Measurements from ENCODE around the gene NRAP. TPM values are rescaled to one million over a fixed set of nuclear protein-coding genes. Genes with fewer than 3 reads are reported as not detected.

The NRAP gene
- total and polyA plus RNA-seq, 10 of the 15 experiments (the other 5 are each of a cell fraction or from before 2014, with no cell fraction given): not detected

DNA sequence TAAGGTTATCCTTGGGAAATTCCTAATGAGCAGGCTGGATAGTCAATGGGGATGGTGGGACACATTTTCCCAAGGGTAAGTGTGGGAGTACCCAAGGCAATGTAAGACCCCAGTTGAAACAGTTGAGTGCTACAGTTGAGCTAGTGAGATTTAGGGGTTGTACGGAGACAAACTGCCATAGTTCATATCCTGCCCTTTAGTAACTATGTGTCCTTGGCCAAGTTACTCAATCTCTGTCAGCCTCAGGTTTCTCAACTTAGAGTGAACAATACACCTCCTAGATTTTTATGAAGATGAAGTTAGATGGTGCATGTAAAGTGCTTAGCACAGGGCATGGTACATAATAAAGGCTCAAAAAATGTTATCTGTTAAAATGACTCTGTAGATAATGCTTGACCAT, 90.5 kb downstream of the NRAP start:
- Histone ChIP-seq H4K20me1 (ENCODE audit: control insufficient read depth, insufficient read depth) (no peaks in the 10 kb centered on the region), H3K4me3 (no peak overlapping the region), H3K9ac (ENCODE audit: control insufficient read depth, insufficient read depth, low read length) (no peak overlapping the region), H2AFZ (ENCODE audit: control insufficient read depth, low read depth, low read length) (no peak overlapping the region), H3K79me2 (ENCODE audit: control insufficient read depth, insufficient read depth, low read length) (no peaks in the 10 kb centered on the region), H3K27ac (ENCODE audit: control insufficient read depth, insufficient read depth) (no peak overlapping the region), H3K4me1 (ENCODE audit: control insufficient read depth, insufficient read depth, low read length) (no peaks in the 10 kb centered on the region), H3K4me2 (ENCODE audit: control insufficient read depth, insufficient read depth) (no peak overlapping the region), H3K9me3 (replicated peaks; ENCODE audit: control insufficient read depth, insufficient read depth, low read length) (no peaks in the 10 kb centered on the region), H3K27me3 (replicated peaks in 1 of 2; ENCODE audit: control insufficient read depth in 2 of 2, insufficient read depth in 2 of 2, low read length in 1 of 2) (peaks cover 0 to 1% of the 10 kb centered on the region in 2 experiments; a peak in 1 of 4 replicates), H3K36me3 (ENCODE audit: control insufficient read depth in 2 of 2, insufficient read depth in 2 of 2, low read length in 1 of 2) (no peaks in the 10 kb centered on the region)
- DNase-seq (ENCODE audit: low read depth, low spot score): no peak
- POLR2A ChIA-PET: no interaction called here
- WGBS (ENCODE audit: insufficient coverage, insufficient replicate concordance, low lambda C conversion rate, missing lambda C conversion rate): 75% methylated on average over 1 of the region's 1 CpG
- BruUV-seq (replicated peaks): no TSS peak
- SMC1A ChIA-PET (ENCODE audit: uncharacterized antibody, unreplicated experiment): no interaction called here
- CTCF ChIA-PET: interaction anchor here (1.5 to 1.9 kb wide), 2 partner anchors 10 kb away, joined by 6 read pairs; no protein-coding TSS in a partner anchor
- in situ Hi-C loops (cut with MboI): no loop called here
- intact Hi-C loops (cut with micrococcal nuclease; ENCODE audit: unreplicated experiment): no loop called here
- no peak for FAIRE-seq
- ATAC-seq: no peak
- RAD21 ChIA-PET (ENCODE audit: unreplicated experiment): no interaction called here
- TF ChIP-seq, protein P1, sequence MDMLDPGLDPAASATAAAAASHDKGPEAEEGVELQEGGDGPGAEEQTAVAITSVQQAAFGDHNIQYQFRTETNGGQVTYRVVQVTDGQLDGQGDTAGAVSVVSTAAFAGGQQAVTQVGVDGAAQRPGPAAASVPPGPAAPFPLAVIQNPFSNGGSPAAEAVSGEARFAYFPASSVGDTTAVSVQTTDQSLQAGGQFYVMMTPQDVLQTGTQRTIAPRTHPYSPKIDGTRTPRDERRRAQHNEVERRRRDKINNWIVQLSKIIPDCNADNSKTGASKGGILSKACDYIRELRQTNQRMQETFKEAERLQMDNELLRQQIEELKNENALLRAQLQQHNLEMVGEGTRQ (IDR thresholded peaks at IDR 0.05; ENCODE audit: borderline replicate concordance, low read depth, low read length): no peak
- TF ChIP-seq CHD2 (IDR thresholded peaks at IDR 0.05; ENCODE audit: borderline replicate concordance, low read depth, low read length) (no peak), SUPT20H (IDR thresholded peaks at IDR 0.05; ENCODE audit: borderline replicate concordance, control insufficient read depth, low read depth, low read length) (no peak), BACH1 (IDR thresholded peaks at IDR 0.05; ENCODE audit: borderline replicate concordance) (no peak), CBX3 (IDR thresholded peaks at IDR 0.05; ENCODE audit: borderline replicate concordance, low read depth) (no peak), MTA3 (IDR thresholded peaks at IDR 0.05; ENCODE audit: borderline replicate concordance, low read length) (no peak), MYB (IDR thresholded peaks at IDR 0.05; ENCODE audit: borderline replicate concordance, low read depth, low read length) (no peak), SREBF2 (IDR thresholded peaks at IDR 0.05; ENCODE audit: low read length) (no peak)
- TF ChIP-seq, protein P2, sequence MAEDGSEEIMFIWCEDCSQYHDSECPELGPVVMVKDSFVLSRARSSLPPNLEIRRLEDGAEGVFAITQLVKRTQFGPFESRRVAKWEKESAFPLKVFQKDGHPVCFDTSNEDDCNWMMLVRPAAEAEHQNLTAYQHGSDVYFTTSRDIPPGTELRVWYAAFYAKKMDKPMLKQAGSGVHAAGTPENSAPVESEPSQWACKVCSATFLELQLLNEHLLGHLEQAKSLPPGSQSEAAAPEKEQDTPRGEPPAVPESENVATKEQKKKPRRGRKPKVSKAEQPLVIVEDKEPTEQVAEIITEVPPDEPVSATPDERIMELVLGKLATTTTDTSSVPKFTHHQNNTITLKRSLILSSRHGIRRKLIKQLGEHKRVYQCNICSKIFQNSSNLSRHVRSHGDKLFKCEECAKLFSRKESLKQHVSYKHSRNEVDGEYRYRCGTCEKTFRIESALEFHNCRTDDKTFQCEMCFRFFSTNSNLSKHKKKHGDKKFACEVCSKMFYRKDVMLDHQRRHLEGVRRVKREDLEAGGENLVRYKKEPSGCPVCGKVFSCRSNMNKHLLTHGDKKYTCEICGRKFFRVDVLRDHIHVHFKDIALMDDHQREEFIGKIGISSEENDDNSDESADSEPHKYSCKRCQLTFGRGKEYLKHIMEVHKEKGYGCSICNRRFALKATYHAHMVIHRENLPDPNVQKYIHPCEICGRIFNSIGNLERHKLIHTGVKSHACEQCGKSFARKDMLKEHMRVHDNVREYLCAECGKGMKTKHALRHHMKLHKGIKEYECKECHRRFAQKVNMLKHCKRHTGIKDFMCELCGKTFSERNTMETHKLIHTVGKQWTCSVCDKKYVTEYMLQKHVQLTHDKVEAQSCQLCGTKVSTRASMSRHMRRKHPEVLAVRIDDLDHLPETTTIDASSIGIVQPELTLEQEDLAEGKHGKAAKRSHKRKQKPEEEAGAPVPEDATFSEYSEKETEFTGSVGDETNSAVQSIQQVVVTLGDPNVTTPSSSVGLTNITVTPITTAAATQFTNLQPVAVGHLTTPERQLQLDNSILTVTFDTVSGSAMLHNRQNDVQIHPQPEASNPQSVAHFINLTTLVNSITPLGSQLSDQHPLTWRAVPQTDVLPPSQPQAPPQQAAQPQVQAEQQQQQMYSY (CRISPR knock-in tag; IDR thresholded peaks at IDR 0.05): no peak
- TF ChIP-seq, protein P3, sequence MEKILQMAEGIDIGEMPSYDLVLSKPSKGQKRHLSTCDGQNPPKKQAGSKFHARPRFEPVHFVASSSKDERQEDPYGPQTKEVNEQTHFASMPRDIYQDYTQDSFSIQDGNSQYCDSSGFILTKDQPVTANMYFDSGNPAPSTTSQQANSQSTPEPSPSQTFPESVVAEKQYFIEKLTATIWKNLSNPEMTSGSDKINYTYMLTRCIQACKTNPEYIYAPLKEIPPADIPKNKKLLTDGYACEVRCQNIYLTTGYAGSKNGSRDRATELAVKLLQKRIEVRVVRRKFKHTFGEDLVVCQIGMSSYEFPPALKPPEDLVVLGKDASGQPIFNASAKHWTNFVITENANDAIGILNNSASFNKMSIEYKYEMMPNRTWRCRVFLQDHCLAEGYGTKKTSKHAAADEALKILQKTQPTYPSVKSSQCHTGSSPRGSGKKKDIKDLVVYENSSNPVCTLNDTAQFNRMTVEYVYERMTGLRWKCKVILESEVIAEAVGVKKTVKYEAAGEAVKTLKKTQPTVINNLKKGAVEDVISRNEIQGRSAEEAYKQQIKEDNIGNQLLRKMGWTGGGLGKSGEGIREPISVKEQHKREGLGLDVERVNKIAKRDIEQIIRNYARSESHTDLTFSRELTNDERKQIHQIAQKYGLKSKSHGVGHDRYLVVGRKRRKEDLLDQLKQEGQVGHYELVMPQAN (conservative IDR thresholded peaks at IDR 0.05): no peak
- TF ChIP-seq, protein P4, sequence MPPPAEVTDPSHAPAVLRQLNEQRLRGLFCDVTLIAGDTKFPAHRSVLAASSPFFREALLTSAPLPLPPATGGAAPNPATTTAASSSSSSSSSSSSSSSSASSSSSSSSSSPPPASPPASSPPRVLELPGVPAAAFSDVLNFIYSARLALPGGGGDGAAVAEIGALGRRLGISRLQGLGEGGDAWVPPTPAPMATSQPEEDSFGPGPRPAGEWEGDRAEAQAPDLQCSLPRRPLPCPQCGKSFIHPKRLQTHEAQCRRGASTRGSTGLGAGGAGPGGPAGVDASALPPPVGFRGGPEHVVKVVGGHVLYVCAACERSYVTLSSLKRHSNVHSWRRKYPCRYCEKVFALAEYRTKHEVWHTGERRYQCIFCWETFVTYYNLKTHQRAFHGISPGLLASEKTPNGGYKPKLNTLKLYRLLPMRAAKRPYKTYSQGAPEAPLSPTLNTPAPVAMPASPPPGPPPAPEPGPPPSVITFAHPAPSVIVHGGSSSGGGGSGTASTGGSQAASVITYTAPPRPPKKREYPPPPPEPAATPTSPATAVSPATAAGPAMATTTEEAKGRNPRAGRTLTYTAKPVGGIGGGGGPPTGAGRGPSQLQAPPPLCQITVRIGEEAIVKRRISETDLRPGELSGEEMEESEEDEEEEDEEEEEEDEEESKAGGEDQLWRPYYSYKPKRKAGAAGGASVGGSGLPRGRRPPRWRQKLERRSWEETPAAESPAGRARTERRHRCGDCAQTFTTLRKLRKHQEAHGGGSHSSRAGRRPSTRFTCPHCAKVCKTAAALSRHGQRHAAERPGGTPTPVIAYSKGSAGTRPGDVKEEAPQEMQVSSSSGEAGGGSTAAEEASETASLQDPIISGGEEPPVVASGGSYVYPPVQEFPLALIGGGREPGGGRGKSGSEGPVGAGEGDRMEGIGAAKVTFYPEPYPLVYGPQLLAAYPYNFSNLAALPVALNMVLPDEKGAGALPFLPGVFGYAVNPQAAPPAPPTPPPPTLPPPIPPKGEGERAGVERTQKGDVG (CRISPR knock-in tag; IDR thresholded peaks at IDR 0.05): no peak
- TF ChIP-seq, protein P5, sequence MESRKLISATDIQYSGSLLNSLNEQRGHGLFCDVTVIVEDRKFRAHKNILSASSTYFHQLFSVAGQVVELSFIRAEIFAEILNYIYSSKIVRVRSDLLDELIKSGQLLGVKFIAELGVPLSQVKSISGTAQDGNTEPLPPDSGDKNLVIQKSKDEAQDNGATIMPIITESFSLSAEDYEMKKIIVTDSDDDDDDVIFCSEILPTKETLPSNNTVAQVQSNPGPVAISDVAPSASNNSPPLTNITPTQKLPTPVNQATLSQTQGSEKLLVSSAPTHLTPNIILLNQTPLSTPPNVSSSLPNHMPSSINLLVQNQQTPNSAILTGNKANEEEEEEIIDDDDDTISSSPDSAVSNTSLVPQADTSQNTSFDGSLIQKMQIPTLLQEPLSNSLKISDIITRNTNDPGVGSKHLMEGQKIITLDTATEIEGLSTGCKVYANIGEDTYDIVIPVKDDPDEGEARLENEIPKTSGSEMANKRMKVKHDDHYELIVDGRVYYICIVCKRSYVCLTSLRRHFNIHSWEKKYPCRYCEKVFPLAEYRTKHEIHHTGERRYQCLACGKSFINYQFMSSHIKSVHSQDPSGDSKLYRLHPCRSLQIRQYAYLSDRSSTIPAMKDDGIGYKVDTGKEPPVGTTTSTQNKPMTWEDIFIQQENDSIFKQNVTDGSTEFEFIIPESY (IDR thresholded peaks at IDR 0.05): no peak

All from GM12878 (cell line).